ENCODE data around the gene CHD5.
"Not testable (repeated sequence)": the region's sequence is repeated elsewhere in the genome, so short reads cannot be mapped to it uniquely, and the experiment has no call there.

Gene CHD5

DNA sequence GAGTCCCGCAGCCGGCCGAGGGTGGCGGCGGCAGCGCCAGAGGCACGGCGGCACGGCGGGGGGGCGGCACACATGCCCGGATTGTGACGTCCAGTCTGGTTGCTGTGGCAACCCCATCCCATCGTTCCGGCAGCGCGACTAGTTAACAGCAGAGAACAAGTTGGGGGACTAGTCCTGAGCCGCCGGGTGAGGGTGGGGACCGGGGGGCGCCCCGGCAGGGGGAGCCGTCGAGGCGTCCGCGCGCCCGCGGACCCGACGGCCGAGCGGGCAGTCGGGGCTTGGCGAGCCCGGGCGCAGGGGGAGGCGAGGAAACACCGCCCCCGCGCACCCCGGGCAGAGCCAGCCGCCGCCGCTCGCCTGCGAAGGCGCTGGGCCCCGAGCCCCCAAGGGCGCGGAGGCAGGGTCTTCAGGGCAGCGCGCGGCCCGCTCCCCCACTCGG lies at the start of gene CHD5:
Gene CHD5, minus strand, starts transcription at position 54 of the 439 bp plus-strand sequence. CDS start 298 bp downstream, outside the sequence.
- DNase-seq, result no peak

DNA sequence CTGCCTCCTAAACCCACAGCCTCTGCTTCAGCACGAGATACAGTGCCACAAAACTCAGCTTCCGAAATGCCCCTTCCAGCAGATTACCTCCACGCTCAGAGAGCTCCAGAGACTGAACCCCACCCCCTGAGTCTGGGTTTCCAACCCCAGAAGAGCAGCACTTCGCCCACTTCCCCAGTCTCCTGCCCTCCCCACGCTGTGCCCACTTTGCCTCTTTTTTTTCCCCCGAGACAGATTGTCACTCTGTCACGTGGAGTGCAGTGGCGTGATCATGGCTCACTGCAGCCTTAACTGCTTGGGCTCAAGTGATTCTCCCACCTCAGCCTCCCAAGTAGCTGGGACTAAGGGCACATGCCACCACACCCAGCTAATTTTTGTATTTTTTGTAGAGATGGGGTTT lies 45.5 kb upstream of the CHD5 start:
- no peak for DNase-seq

DNA sequence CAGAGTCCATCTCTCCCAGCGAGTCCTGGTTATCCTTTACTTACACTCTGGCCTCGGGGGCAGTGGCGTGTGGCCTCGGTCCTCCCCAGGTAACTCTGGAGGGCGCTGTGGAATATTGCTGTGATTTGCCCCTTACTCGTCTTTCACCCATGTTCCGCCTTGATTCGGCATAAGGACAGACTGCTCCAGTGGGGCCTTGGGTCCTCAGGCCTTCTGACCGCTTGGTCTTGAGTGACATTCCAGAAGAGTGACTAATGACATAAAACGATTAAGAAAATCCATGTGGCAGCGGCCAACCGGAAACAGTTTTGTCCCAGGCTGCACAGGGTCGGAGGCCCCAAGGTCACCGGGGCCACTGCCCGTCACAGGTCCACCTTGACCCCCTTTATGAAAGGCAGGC lies 44.6 kb upstream of the CHD5 start:
- no peak for DNase-seq

DNA sequence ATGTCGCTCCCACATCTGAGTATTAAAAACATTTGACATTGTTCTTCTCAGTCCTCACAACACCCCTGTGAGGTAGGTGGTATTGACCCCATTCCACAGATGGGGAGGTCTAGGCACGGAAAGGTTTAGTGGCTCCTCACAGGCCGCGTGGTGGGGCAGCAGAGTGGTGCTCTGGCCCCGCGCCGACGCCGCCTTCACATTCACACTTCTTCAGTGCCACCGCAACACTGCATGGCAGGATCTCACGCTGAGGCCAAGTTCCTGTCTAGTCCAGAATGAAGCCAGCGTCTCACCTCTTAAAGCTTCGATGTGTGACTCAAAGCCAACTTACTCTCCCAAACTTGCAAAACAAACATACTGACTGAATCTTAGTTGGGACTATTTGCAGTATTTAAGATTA lies 43.5 kb upstream of the CHD5 start:
- DNase-seq, result no peak

DNA sequence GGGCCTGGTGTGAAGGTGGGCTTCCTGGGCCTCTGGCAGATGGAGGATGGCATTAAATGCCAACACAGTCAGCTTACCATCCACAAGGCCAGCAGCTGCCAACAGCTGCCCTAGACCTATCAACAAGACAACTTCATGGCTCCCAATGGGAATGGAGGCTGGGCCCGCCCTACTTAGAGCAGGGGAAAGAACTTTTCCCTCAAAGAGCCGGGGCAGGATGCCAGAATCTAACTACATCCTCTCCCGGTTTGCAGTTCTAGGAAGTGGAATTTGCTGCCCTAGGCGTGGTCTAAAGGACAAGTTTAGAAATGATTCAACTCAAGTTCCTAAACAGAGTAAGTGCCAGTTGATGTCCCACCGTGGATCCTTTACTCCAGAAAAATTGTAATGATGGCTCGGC lies 42.5 kb upstream of the CHD5 start:
- DNase-seq, result no peak

DNA sequence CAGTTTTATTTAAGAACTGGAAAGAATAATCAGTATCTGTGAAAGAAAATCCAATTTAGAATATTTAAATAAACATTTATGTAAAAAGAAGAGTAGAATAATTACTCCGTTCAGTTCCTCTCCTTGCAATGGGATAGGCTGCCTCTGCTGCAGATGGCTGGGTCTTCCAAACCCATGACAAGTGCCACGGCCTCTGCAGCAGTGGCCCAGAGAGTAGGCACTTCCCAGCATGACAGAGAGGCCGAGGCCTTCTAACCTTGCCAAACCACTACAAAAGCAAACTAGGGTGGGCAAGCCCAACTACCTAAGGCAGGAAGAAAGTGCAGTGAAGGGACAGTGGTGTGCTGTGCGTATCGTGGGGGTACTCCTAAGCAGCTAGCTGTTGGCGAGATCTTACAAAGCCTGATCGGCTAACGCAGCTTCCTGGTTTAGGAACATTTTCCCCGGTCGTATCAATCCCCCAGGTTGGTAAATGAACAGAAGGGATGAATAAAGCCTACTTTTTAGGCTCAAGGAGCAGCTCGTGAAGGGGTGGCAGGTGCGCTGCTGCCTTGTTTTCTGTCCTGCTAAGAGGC lies 41.2 kb upstream of the CHD5 start:
- no peak for DNase-seq

DNA sequence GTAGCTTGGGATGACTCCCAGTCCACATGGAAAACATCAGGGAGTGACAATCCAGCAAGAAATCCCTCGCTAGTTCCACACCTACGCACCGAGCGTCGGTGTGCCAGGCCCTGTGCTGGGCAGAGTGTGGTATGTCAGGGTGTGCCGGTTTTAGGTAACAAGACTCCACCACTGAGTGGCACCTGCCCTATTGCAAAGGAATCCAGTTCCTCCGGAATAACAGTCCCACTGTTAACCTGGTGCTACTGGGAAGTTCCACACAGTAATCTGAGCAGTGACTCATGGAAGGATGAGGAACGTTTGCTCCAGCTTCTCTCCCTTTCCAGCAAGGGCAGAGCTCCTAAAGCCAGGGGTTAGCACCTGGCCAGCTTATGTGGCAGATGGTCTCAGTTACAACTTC lies 40.1 kb upstream of the CHD5 start:
- DNase-seq, result no peak

DNA sequence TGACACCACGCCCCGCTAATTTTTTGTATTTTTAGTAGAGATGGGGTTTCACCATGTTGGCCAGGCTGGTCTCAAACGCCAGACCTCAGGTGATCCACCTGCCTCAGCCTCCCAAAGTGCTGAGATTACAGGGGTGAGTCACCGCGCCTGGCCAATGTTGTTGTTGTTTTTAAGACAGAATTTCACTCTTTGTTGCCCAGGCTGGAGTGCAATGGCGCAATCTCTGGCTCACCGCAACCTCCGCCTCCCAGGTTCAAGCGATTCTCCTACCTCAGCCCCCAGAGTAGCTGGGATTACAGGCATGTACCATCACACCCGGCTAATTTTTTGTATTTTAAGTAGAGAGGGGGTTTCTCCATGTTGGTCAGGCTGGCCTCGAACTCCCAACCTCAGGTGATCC lies 39.5 kb upstream of the CHD5 start:
- not testable (repeated sequence) for DNase-seq

DNA sequence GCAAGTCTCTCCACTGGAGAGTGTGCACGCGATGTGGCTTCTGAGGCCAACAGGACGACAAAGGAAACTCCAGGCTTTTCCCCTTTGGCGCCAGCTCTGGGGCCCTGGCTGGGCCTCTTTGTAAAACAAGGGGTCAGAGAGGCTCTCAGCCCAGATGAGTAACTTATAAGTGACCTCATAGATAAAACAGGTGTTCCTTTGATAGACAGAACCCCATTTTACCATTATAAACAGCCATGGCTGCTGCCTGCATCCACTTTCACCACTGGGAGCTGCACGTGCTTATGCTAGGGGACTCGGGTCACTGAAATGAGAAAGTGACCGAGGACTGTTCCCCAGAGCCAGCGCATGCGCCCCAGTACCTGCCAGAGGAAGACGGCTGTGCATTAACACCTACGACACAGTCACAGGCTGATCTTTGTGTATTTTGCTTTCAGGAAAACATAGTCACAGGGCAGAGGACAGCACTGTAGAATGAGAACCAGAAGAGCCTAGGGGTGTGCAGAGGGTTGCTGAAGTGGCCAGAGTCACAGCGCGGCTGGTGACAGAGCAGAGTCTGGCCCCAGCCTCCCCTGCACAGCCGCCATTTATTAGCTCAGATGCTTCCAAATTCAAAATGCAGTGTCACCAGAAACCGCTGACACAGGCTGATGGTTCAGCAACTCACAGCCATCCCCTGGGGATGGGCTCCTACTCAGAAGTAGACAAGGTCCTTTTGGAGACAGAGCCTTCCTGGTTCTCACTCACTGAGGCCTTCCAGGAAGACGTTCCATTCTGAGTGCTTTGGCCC lies 38.4 kb upstream of the CHD5 start:
- no peak for DNase-seq

DNA sequence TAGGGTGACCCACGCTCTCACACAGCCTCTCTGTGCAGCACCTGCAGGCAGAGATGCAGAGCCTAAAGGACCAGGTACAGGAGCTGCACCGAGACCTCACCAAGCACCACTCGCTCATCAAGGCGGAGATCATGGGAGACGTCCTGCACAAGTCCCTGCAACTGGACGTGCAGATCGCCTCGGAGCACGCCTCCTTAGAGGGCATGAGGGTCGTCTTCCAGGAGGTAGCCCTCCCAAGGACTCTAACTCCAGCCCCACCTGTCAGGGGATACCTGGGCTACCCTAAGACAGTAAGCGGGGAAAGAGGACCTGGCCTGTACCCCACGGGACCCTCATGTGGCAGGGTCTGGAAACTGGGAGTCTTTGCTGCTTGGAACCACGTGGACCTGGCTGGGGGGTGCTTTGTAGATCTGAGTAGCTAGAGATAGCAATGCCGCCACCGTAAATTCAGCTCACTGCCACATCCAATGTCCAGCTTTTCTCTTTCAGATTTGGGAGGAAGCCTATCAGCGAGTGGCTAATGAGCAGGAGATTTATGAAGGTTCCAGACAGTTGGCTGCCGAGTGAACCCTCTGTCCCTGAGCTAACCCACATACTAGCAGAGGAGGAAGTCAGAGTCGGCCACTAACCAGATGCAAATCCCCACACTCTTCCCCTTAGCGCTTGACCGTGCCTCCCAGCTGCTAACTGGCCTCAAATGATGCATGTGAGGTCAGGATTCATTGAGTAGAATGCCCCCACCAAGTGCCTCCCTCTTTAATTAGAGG lies 32.3 kb upstream of the CHD5 start:
- no peak for DNase-seq

DNA sequence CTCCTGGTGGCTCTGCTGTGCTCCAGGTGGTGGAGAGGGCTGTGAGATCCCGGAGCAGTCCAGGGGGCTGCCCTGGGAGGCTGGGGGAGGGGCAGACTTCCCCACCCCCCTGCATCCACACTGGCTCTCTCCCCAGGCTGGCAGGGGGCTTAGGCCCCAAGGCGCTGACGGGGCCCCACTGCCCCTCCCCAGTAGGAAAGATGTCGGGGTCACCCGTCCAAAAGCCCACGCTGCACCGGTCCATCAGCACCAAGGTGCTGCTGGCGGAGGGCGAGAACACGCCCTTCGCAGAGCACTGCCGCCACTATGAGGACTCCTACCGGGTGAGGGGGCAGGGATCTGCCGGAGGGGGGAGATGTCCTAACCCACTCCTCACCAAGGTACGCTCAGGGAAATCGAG lies 31.6 kb upstream of the CHD5 start:
- no peak for DNase-seq

DNA sequence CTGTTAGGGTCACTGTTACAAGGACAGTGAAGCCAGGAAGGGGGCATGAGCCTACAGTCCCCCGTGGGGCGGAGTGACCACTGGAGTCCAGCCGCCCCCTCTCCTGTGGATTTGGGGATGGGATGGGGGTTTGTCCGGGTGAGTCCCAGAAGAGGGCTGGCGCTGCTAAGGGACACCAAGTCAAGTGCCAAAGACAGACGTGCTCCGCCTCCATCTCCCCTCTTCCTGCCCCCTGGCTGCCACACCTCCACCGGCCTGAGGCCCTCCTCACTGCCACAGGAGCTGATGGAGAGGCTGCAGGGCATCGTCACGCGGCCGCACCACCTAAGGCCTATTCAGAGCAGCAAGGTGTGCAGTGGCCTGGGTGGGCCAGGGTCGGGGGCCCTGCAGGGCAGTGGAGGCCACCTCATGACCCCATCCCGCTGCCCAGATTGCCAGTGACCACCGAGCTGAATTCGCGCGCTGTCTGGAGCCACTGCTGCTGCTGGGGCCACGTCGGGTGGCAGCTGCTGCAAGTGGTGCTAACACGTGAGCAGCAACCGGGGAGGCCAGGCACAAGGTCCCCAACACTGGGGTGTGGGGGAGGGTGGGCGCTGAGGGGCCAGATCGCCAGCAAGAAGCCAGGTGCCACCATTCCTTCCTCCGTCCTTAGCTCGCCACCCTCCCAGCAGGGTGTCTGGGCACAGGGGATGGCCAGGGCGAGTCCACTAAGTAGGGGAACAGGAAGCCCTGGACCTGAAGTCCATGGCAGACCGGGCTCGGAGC lies 30.7 kb upstream of the CHD5 start:
- no peak for DNase-seq

DNA sequence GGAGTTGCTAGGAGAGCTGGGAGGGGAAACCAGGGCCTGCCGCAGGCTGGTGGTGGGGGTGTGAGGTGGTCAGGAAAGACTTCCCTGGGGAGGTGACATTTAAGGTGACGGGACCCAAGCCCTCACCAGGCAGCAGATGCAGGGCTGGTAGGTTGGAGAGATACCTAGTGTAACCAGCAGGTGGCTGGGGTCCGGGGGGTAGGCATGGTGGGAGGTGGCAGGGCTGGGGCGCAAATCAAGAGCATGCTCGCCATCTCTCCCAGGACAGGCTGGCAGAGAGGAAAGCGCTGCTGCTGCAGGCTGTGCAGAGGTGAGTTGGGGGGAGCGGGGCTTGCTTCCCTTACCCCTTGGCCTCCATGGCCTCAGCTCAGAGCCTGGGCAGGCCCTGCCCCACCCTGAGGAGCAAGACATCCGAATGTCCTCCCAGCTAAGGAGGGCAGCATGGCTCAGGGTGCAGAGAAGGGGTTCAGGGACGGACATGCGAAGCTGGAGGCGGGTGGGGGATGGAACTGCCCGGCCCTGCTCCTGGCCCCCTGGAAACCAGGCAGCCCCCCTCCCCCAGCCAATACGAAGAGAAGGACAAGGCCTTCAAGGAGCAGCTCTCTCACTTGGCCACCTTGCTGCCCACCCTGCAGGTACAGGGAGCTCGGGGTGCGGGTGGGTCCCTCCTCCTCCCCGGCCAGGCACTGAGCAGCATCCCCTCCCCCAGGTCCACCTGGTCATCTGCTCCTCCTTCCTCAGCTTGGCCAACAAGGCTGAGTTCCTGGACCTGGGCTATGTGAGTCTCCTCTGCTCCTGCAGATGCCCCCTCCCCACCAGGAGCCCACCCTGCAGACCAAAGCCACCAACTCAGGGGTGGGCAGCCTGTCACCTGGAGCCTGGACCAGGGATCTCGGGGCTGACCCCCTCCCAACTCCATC lies 29.8 kb upstream of the CHD5 start:
- DNase-seq, result no peak

DNA sequence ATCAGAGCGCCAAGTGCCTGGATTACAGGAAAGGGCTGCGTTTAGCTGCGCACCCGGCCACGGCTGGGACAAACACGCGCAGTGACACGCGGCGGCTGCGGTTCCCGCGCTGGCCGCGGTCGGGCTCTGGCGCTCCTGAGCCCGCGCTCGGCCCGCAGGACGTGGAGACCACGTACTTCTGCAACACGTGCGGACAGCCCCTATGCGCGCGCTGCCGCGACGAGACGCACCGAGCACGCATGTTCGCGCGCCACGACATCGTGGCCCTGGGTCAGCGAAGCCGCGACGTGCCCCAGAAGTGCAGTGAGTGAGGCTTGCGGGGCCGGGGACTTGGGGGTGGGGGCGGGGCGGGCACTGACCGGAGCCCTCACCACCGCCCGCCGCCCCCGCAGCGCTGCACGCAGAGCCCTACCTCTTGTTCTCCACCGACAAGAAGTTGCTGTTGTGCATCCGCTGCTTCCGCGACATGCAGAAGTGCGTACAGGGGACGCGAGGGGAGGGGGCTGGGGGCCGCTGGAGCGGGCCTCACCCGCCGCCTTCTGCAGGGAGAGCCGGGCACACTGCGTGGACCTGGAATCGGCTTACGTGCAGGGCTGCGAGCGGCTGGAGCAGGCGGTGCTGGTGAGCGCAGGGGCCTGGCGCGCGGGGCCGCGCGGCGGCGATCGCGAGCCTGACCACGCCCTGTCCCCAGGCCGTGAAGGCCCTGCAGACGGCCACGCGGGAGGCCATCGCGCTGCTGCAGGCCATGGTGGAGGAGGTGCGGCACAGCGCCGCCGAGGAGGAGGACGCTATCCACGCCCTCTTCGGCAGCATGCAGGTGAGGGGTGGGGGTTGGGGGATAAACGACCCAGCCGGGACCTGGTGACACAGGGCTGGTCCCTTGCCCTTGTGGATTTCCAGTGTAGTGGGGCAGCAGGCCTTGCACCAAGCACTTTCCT lies 28.9 kb upstream of the CHD5 start:
- DNase-seq, result peak; percentile 31

DNA sequence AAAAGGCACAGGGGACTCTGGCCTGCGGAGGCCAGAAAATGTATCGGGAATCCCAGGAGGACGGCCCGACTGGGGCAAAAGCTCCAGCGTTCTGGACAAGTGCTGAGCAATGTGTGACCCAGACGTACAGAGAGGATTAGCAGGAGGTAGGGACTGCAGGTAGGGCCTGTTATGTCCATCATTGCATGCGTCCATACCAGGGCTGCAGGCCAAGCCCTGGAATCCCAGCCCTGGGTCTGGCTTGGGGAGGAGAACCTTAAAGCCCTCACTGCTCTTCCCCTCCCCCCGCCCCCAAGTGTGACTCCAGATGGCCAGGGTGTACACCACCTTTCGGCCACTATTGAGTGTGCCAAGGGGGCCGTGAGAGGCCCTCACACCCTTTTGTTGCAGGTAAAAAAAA lies 27.8 kb upstream of the CHD5 start:
- DNase-seq, result no peak

DNA sequence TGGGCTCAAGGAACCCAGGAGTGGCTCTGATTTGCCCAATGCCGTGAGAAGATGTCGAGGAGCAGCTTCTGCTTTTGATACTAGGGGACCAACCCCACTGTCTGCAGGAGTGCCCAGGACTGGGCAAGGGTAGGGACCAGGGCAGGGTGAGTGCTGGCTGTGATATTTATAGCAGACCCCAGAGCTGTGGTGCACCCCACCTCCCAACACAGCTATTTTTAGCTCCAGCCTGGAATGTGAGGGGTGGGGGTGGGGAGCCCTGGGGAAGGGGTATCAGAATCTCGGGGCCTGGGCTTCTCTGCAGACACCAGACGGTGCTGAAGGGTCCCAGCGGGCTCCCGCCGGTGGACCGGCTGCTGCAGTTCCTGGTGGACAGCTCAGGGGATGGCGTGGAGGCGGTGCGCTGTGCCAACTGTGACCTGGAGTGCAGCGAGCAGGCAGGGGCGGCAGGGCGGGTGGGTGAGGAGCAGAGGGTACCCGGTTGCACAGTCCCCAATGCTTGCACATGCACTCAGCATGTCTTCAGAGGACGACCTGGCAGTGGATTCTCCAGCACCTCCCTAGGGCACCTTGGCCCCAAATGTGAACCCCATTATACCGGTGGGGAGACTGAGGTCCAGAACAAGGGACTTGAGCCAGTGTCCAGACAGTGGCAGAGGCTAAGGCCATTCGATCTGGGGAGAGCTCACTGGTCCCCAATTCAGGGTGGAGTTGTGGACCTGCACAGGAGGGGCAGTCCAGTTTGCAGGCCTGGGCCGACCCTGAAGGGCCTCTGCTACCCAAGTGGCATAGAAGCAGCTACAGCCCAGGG lies 27.2 kb upstream of the CHD5 start:
- DNase-seq, result no peak

DNA sequence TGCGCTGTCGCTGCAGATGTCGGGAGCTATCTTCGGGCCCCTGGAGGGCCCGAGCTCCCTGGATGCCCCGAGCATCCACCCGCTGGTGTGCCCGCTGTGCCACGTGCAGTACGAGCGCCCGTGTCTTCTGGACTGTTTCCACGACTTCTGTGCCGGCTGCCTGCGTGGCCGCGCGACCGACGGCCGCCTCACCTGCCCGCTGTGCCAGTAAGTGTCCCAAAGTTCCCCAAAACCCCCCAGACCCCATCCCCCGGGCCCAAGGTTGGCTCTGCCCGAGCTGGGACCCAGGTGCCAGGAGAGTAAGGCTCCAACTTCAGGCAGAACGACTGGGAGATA lies 26.4 kb upstream of the CHD5 start:
- no peak for DNase-seq

DNA sequence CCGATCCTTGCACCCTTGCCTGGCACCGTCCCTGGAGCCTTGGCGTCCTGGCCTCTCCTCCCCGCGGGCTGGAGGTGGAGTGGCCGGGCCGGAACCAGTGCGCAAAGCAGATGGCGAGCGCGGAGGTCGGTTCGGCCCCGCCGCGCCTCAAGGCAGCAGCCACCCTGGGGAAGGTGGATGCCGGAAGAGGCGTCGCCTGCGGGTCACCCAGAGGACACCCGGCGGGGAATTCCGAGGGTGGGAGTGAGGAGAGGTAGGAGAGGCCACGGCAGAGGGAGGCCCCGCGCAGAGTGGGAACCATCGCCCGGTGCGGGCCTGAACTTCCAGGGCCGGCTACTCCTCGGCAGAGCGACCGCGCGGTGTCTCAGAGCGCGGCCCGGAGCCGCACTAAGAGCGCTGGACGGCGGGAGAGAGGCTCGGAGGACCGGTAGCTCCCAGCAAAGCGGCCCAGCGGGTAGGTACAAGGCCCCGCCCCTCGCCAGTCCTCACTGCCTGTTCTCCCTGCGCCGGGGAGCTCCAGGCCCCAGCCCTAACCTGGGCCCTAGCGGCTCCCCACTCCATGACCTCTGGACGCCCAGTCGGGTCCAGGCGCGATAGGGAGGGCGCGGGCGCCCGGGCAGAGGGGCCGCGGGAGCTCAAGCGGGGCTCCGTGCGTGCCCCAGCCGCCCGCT lies 25.9 kb upstream of the CHD5 start, which contains the start of gene RNF207:
Gene RNF207, plus strand, starts transcription at position 271 of the 671 bp plus-strand sequence. CDS start 417 bp downstream, outside the sequence.
- peak; percentile 46 for DNase-seq

DNA sequence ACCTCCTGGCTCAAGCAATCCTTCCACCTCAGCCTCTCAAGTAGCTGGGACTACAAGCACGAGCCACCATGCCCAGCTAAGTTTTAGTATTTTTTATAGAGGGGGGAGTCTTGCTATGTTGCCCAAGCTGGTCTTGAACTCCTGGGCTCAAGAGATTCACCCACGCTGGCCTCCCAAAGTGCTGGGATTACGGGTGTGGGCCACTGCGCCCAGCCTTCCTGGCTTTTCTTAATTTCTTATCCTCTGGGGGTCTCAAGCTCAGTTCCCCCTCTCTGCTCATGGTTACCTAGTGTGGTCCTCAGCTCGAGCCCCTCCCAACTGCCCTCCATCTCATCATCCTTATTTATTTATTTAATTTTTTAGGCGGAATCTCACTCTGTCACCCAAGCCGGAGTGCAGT lies 22.1 kb upstream of the CHD5 start:
- no peak for DNase-seq
